Stomach (tissue), 9 donors: ENCODE results near the gene AGAP1. TPM values are rescaled to one million over a fixed set of nuclear protein-coding genes. Genes with fewer than 3 reads are reported as not detected.

Source experiments
- DNase-seq, 2 donors: peaks; one replicate each; pipeline versions ENCODE4 v3.0.0 to v3.0.0-alpha.2; 2013 to 2019
- H3K27ac ChIP-seq, 5 donors: fragments of 200-600 bp in 4 of 5; sonication (generic) in 4 of 5; one replicate each; pipeline ENCODE4 v1.5.1; 2013 to 2019; ENCODE audit warnings: mild to moderate bottlenecking in 1 of 5, moderate library complexity in 1 of 5
- H3K27me3 ChIP-seq, 3 donors: fragments of 200-600 bp; sonication (generic); one replicate each; pipeline ENCODE4 v1.5.1; 2017 to 2019; ENCODE audit warnings: mixed run types in 1 of 3
- H3K36me3 ChIP-seq, 4 donors: fragments of 200-600 bp; sonication (generic); 1 replicate in 3 of 4; 2 replicates in 1 of 4; pipeline ENCODE4 v1.5.1; 2016 to 2019
- H3K4me1 ChIP-seq, 4 donors: fragments of 200-600 bp; sonication (generic); one replicate each; pipeline ENCODE4 v1.5.1; 2016 to 2019
- H3K4me3 ChIP-seq, 4 donors: fragments of 200-600 bp; sonication (generic) in 3 of 4; one replicate each; pipeline ENCODE4 v1.5.1; 2016 to 2019; ENCODE audit warnings: mild to moderate bottlenecking in 1 of 4
- H3K9me3 ChIP-seq, 4 donors: fragments of 200-600 bp; sonication (generic); one replicate each; pipeline ENCODE4 v1.5.1; 2016 to 2019
- CTCF ChIP-seq, 7 experiments: fragments of 450-650 bp in 4 of 7; fragments of 200-600 bp in 3 of 7; sonication (generic) in 3 of 7; IDR thresholded peaks; one replicate each; pipeline ENCODE4 v1.5.1; 2016 to 2019; ENCODE audit warnings: antibody characterized with exemption in 7 of 7, control low read depth in 2 of 7, mild to moderate bottlenecking in 1 of 7
- EP300 ChIP-seq: sonication (generic); formaldehyde crosslinking; IDR thresholded peaks from one replicate; pipeline ENCODE4 v1.6.1; 2017; ENCODE audit warnings: antibody characterized with exemption
- POLR2A ChIP-seq, 4 donors: fragments of 450-650 bp; IDR thresholded peaks; one replicate each; pipeline ENCODE4 v1.6.1; 2016; ENCODE audit warnings: antibody characterized with exemption in 4 of 4, control low read depth in 2 of 4, mild to moderate bottlenecking in 1 of 4, moderate library complexity in 1 of 4
- POLR2AphosphoS5 ChIP-seq, 3 donors: sonication (generic); formaldehyde crosslinking; IDR thresholded peaks; one replicate each; pipeline ENCODE4 v1.6.1; 2016; ENCODE audit warnings: antibody characterized with exemption in 3 of 3
- WGBS, 5 donors: extraction: QIAGEN DNeasy Blood & Tissue Kit in 3 of 5; methylation state at CpG; one replicate each; pipeline versions ENCODE4 v1.1.5 to v1.1.7; 2013 to 2018; 5-methylcytosine and 5-hydroxymethylcytosine counted together
- intact Hi-C: fragments of 100-400 bp; cut with DNase I; formaldehyde crosslinking; loops from one replicate; pipeline ENCODE4 v1.15.1; 2023; ENCODE audit warnings: low total_unique reads
- polyA plus RNA-seq, 3 donors: library from polyadenylated mRNA; stranded (reverse); fragments of 200-250 nt; gene quantifications; one replicate each; pipeline ENCODE4 v1.2.3, GENCODE V29; 2013
- total RNA-seq, 5 donors: library from RNA; depleted of rRNA; stranded (reverse); fragments of >200 nt; gene quantifications; one replicate each; pipeline versions ENCODE4 v1.1.0 to v1.2.3, GENCODE V29; 2014 to 2016
- donor health status: healthy with polysubstance abuse.
- donor health status: Bipolar disorder and iron deficiency.
- donor health status: healthy.

AGAP1 gene
- total and polyA plus RNA-seq, 8 donors, result 4.2 to 139 (median 35.0) TPM

GRCh38 chr2:236054125-236054524, 560.3 kb downstream of the AGAP1 start:
- no peaks in the 10 kb centered on the region for H3K27me3 ChIP-seq
- H3K4me3 ChIP-seq, result no peak overlapping the region
- H3K36me3 ChIP-seq, result peaks cover 2 to 60% (median 41%) of the 10 kb centered on the region in 4 donors
- WGBS, 5 donors, result 68 to 87% (median 82%) methylated on average over 2 of the region's 2 CpGs
- H3K27ac ChIP-seq, result no peak overlapping the region
- no peak for DNase-seq
- H3K9me3 ChIP-seq, result peaks cover 0 to 12% (median 8%) of the 10 kb centered on the region in 4 donors
- H3K4me1 ChIP-seq, result no peaks in the 10 kb centered on the region
- TF ChIP-seq EP300 (no peak), CTCF (IDR thresholded peaks at IDR 0.05) (no peak), POLR2AphosphoS5 (IDR thresholded peaks at IDR 0.05) (no peak), POLR2A (IDR thresholded peaks at IDR 0.05) (no peak)
- intact Hi-C loops, result no loop called here

- Histone ChIP-seq H3K4me1 (no peaks in the 10 kb centered on the region), H3K4me3 (no peak overlapping the region), H3K27me3 (no peaks in the 10 kb centered on the region), H3K36me3 (peaks cover 0 to 53% (median 34%) of the 10 kb centered on the region in 4 donors), H3K9me3 (peaks cover 0 to 12% (median 8%) of the 10 kb centered on the region in 4 donors), H3K27ac (no peak overlapping the region)
- no peak for TF ChIP-seq EP300
- TF ChIP-seq POLR2AphosphoS5 (IDR thresholded peaks at IDR 0.05), result no peak
- no peak for TF ChIP-seq POLR2A (IDR thresholded peaks at IDR 0.05)
- no peak for TF ChIP-seq CTCF (IDR thresholded peaks at IDR 0.05)
- intact Hi-C loops, result no loop called here
- WGBS, 5 donors, result 75 to 84% (median 78%) methylated on average over 19 of the region's 19 CpGs
- no peak for DNase-seq
Observed at GRCh38 chr2:236054621-236055305, 560.9 kb downstream of the AGAP1 start.

- Histone ChIP-seq H3K9me3 (peaks cover 0 to 12% (median 8%) of the 10 kb centered on the region in 4 donors), H3K4me3 (no peak overlapping the region), H3K4me1 (no peaks in the 10 kb centered on the region), H3K27ac (no peak overlapping the region), H3K36me3 (peaks cover 0 to 47% (median 31%) of the 10 kb centered on the region in 4 donors), H3K27me3 (no peaks in the 10 kb centered on the region)
- DNase-seq, result no peak
- intact Hi-C loops, result no loop called here
- TF ChIP-seq POLR2AphosphoS5 (IDR thresholded peaks at IDR 0.05) (no peak), POLR2A (IDR thresholded peaks at IDR 0.05) (no peak), CTCF (IDR thresholded peaks at IDR 0.05) (no peak), EP300 (no peak)
- 64 to 84% (median 79%) methylated on average over 13 of the region's 13 CpGs for WGBS, 5 donors
Observed at GRCh38 chr2:236055471-236055870, 561.6 kb downstream of the AGAP1 start.

- TF ChIP-seq EP300 (no peak), POLR2AphosphoS5 (IDR thresholded peaks at IDR 0.05) (no peak), POLR2A (IDR thresholded peaks at IDR 0.05) (no peak), CTCF (IDR thresholded peaks at IDR 0.05) (no peak)
- WGBS, 5 donors, result 89 to 95% (median 94%) methylated on average over 9 of the region's 9 CpGs
Observed at GRCh38 chr2:236056141-236056540, 562.3 kb downstream of the AGAP1 start.

More at GRCh38 chr2:236056141-236056540, 562.3 kb downstream of the AGAP1 start:
- Histone ChIP-seq H3K27ac (no peak overlapping the region), H3K4me3 (no peak overlapping the region), H3K36me3 (peaks cover 0 to 40% (median 28%) of the 10 kb centered on the region in 4 donors), H3K27me3 (no peaks in the 10 kb centered on the region), H3K9me3 (peaks cover 0 to 12% (median 8%) of the 10 kb centered on the region in 4 donors), H3K4me1 (no peaks in the 10 kb centered on the region)
- DNase-seq, result no peak
- intact Hi-C loops, result no loop called here
